T1000 (cell line): Measurements from ENCODE around the gene HAUS7.

Experiments
- DNase-seq: peaks from one replicate; lab custom pipeline; 2025; ENCODE audit warnings: mixed read lengths; lab: John Stamatoyannopoulos, UW

The HAUS7 gene

GRCh38 chrX:153476666-153477363 lies 6.4 kb upstream of the HAUS7 start:
- DNase-seq = no peak

- DNase-seq = no peak
Observed at GRCh38 chrX:153475751-153476281, 5.4 kb upstream of the HAUS7 start.

- no peak for DNase-seq
Observed at GRCh38 chrX:153475271-153475670, 4.9 kb upstream of the HAUS7 start.

- DNase-seq = no peak
Observed at GRCh38 chrX:153474718-153475117, 4.3 kb upstream of the HAUS7 start.

GRCh38 chrX:153474266-153474665 lies 3.9 kb upstream of the HAUS7 start:
- DNase-seq = no peak

- no peak for DNase-seq
Observed at GRCh38 chrX:153473126-153473525, 2.8 kb upstream of the HAUS7 start.

- DNase-seq = no peak
Observed at GRCh38 chrX:153471663-153472280, 1.4 kb upstream of the HAUS7 start.

GRCh38 chrX:153469811-153470410 lies 465 bp downstream of the HAUS7 start:
- no peak for DNase-seq

GRCh38 chrX:153468008-153468580 lies 2.3 kb downstream of the HAUS7 start:
- DNase-seq = no peak

- no peak for DNase-seq
Observed at GRCh38 chrX:153465691-153466380, 4.5 kb downstream of the HAUS7 start.

GRCh38 chrX:153464116-153464515 lies 6.3 kb downstream of the HAUS7 start:
- no peak for DNase-seq

GRCh38 chrX:153463556-153463955 lies 6.8 kb downstream of the HAUS7 start:
- DNase-seq = no peak

- DNase-seq = no peak
Observed at GRCh38 chrX:153463031-153463430, 7.3 kb downstream of the HAUS7 start.

- no peak for DNase-seq
Observed at GRCh38 chrX:153462291-153462690, 8.1 kb downstream of the HAUS7 start.

- DNase-seq = no peak
Observed at GRCh38 chrX:153460826-153461225, 9.6 kb downstream of the HAUS7 start.

GRCh38 chrX:153459986-153460385 lies 10.4 kb downstream of the HAUS7 start:
- no peak for DNase-seq

GRCh38 chrX:153458476-153458875 lies 11.9 kb downstream of the HAUS7 start:
- DNase-seq = no peak

- no peak for DNase-seq
Observed at GRCh38 chrX:153457827-153458466, 12.4 kb downstream of the HAUS7 start.

- DNase-seq = no peak
Observed at GRCh38 chrX:153457136-153457825, 13.1 kb downstream of the HAUS7 start.

GRCh38 chrX:153456704-153457103 lies 13.7 kb downstream of the HAUS7 start:
- no peak for DNase-seq

GRCh38 chrX:153456161-153456560 lies 14.2 kb downstream of the HAUS7 start:
- no peak for DNase-seq
